Adipose tissue (tissue), 3 donors: Measurements from ENCODE around the gene SLC6A8. TPM values are rescaled to one million over a fixed set of nuclear protein-coding genes. Genes with fewer than 3 reads are reported as not detected.
"Not testable (repeated sequence)": the region's sequence is repeated elsewhere in the genome, so short reads cannot be mapped to it uniquely, and the experiment has no call there.

Experiments used
- H3K27ac ChIP-seq: one replicate; pipeline ENCODE4 v1.5.1; 2013; ENCODE audit warnings: low read depth, low read length
- WGBS, 3 donors: extraction: QIAGEN DNeasy Blood & Tissue Kit; methylation state at CpG; one replicate each; pipeline ENCODE4 v1.1.7; 2013; 5-methylcytosine and 5-hydroxymethylcytosine counted together
- polyA plus RNA-seq, 3 donors: library from polyadenylated mRNA; stranded (reverse); fragments of 200-250 nt; gene quantifications; one replicate each; pipeline ENCODE4 v1.2.3, GENCODE V29; 2013
- donor health status: healthy with polysubstance abuse.
- donor health status: Bipolar disorder and iron deficiency.
- donor health status: healthy.

The SLC6A8 gene
- polyA plus RNA-seq, 3 donors = 14.7 to 61.0 (median 20.0) TPM

- no peak overlapping the region for H3K27ac ChIP-seq
- 68 to 77% (median 77%) methylated on average over 14 to 15 of the region's 15 CpGs for WGBS, 3 donors
These were observed 12.7 kb downstream of the SLC6A8 start for GRCh38 chrX:153700376-153700945.

- H3K27ac ChIP-seq = no peak overlapping the region
- WGBS, 3 donors = 73 to 98% (median 88%) methylated on average over 3 to 6 of the region's 6 CpGs
These were observed 13.2 kb downstream of the SLC6A8 start for GRCh38 chrX:153700967-153701366.

GRCh38 chrX:153701706-153702105, 14.0 kb downstream of the SLC6A8 start:
- H3K27ac ChIP-seq = no peak overlapping the region
- 89 to 97% (median 93%) methylated on average over 8 to 12 of the region's 12 CpGs for WGBS, 3 donors

- WGBS, 3 donors = 75 to 81% (median 79%) methylated on average over 13 to 23 of the region's 23 CpGs
- no peak overlapping the region for H3K27ac ChIP-seq
These were observed 14.8 kb downstream of the SLC6A8 start for GRCh38 chrX:153702336-153703035.

- WGBS, 3 donors = 25 to 73% (median 73%) methylated on average over 10 to 16 of the region's 16 CpGs
- H3K27ac ChIP-seq = no peak overlapping the region
These were observed 15.3 kb downstream of the SLC6A8 start for GRCh38 chrX:153703036-153703370.

GRCh38 chrX:153704021-153704526, 16.3 kb downstream of the SLC6A8 start:
- no peak overlapping the region for H3K27ac ChIP-seq
- 83 to 94% (median 87%) methylated on average over 17 to 18 of the region's 18 CpGs for WGBS, 3 donors

GRCh38 chrX:153704631-153705402, 17.1 kb downstream of the SLC6A8 start:
- 75 to 93% (median 84%) methylated on average over 6 to 11 of the region's 12 CpGs for WGBS, 3 donors
- H3K27ac ChIP-seq = not testable (repeated sequence)

GRCh38 chrX:153705403-153706060, 17.8 kb downstream of the SLC6A8 start:
- WGBS, 3 donors = 80 to 92% (median 84%) methylated on average over 9 to 18 of the region's 18 CpGs

GRCh38 chrX:153706799-153707198, 19.1 kb downstream of the SLC6A8 start:
- WGBS, 3 donors = 82 to 91% (median 90%) methylated on average over 9 of the region's 9 CpGs
- no peak overlapping the region for H3K27ac ChIP-seq

More at GRCh38 chrX:153705403-153706060, 17.8 kb downstream of the SLC6A8 start:
- H3K27ac ChIP-seq = not testable (repeated sequence)

- H3K27ac ChIP-seq = no peak overlapping the region
- 91 to 96% (median 91%) methylated on average over 3 to 6 of the region's 6 CpGs for WGBS, 3 donors
These were observed 19.7 kb downstream of the SLC6A8 start for GRCh38 chrX:153707406-153707805.

- H3K27ac ChIP-seq = no peak overlapping the region
- WGBS, 3 donors = 17 to 35% (median 22%) methylated on average over 12 to 13 of the region's 13 CpGs
These were observed 20.7 kb downstream of the SLC6A8 start for GRCh38 chrX:153708415-153708814.

- WGBS, 3 donors = 85 to 87% (median 86%) methylated on average over 21 to 27 of the region's 27 CpGs
- no peak overlapping the region for H3K27ac ChIP-seq
These were observed 22.3 kb downstream of the SLC6A8 start for GRCh38 chrX:153709726-153710674.

- WGBS, 3 donors = 78 to 92% (median 87%) methylated on average over 3 of the region's 3 CpGs
- H3K27ac ChIP-seq = no peak overlapping the region
These were observed 26.5 kb downstream of the SLC6A8 start for GRCh38 chrX:153714256-153714655.

- H3K27ac ChIP-seq = no peak overlapping the region
- whole genome bisulfite sequencing, 3 donors = 90 to 92% (median 91%) methylated on average over 9 of the region's 9 CpGs
These were observed 29.7 kb downstream of the SLC6A8 start for GRCh38 chrX:153717445-153717844.

- H3K27ac ChIP-seq = no peak overlapping the region
These were observed 31.5 kb downstream of the SLC6A8 start for GRCh38 chrX:153719238-153719637.

GRCh38 chrX:153719701-153720100, 32.0 kb downstream of the SLC6A8 start:
- WGBS, 3 donors = 28 to 92% (median 82%) methylated on average over 2 of the region's 2 CpGs
- H3K27ac ChIP-seq = no peak overlapping the region

More at GRCh38 chrX:153719238-153719637, 31.5 kb downstream of the SLC6A8 start:
- 35 to 90% (median 73%) methylated on average over 2 of the region's 2 CpGs for WGBS, 3 donors

- no peak overlapping the region for H3K27ac ChIP-seq
- WGBS, 3 donors = 19 to 54% (median 30%) methylated on average over 11 to 12 of the region's 12 CpGs
These were observed 35.1 kb downstream of the SLC6A8 start for GRCh38 chrX:153722704-153723350.
